Right lobe of liver (tissue), 6 donors: ENCODE data around the gene NPHS1. TPM values are rescaled to one million over a fixed set of nuclear protein-coding genes. Genes with fewer than 3 reads are reported as not detected.
"Not testable (repeated sequence)": the region's sequence is repeated elsewhere in the genome, so short reads cannot be mapped to it uniquely, and the experiment has no call there.

Experiments
- ATAC-seq, 4 donors: fragments of 200-7000 bp; cut with Tn5 transposase; one replicate each; pipeline ENCODE4 v1.9.1; 2020; ENCODE audit warnings: mild to moderate bottlenecking in 4 of 4, moderate library complexity in 4 of 4
- DNase-seq, 3 donors: peaks; one replicate each; pipeline ENCODE4 v3.0.0-alpha.2; 2020
- H3K27ac ChIP-seq, 3 donors: fragments of 200-600 bp; one replicate each; pipeline ENCODE4 v1.8.0; 2022
- H3K27me3 ChIP-seq, 2 donors: fragments of 200-600 bp; one replicate each; pipeline ENCODE4 v1.8.0; 2022
- H3K36me3 ChIP-seq, 4 donors: fragments of 200-600 bp; sonication (generic) in 1 of 4; one replicate each; pipeline versions ENCODE4 v1.5.1 to v1.8.0; 2017 to 2022; ENCODE audit warnings: control low read depth in 1 of 4
- H3K4me1 ChIP-seq, 4 donors: fragments of 200-600 bp; sonication (generic) in 1 of 4; one replicate each; pipeline versions ENCODE4 v1.5.1 to v1.8.0; 2017 to 2022; ENCODE audit warnings: control low read depth in 1 of 4
- H3K4me3 ChIP-seq, 3 donors: fragments of 200-600 bp; one replicate each; pipeline ENCODE4 v1.8.0; 2022
- H3K9me3 ChIP-seq, 4 donors: fragments of 200-600 bp; sonication (generic) in 1 of 4; one replicate each; pipeline versions ENCODE4 v1.5.1 to v1.8.0; 2017 to 2022; ENCODE audit warnings: control low read depth in 1 of 4
- CTCF ChIP-seq, 4 donors: fragments of 200-600 bp in 3 of 4; fragments of 450-650 bp in 1 of 4; IDR thresholded peaks; one replicate each; pipeline versions ENCODE4 v1.5.1 to v1.8.0; 2016 to 2022; ENCODE audit warnings: antibody characterized with exemption in 4 of 4, mild to moderate bottlenecking in 2 of 4
- POLR2A ChIP-seq: fragments of 450-650 bp; IDR thresholded peaks from one replicate; pipeline ENCODE4 v1.6.1; 2017; ENCODE audit warnings: antibody characterized with exemption, mild to moderate bottlenecking
- WGBS: methylation state at CpG from one replicate; pipeline ENCODE4 v1.1.6; 2018; ENCODE audit warnings: low coverage, low lambda C conversion rate; ENCODE audit not compliant: insufficient coverage; ENCODE audit errors: missing lambda C conversion rate; 5-methylcytosine and 5-hydroxymethylcytosine counted together
- intact Hi-C, 2 donors: fragments of 100-400 bp; cut with DNase I; formaldehyde crosslinking; loops; one replicate each; pipeline versions ENCODE4 v1.11.2 to v1.14.1; 2022
- total RNA-seq, 6 experiments: library from RNA; depleted of rRNA in 2 of 6; stranded (reverse); fragments of >200 nt in 2 of 6; fragmentation: NEBNext Ultra II Directional in 3 of 6; extraction: Animal tissue kit (Norgen Biotek cat#: 25700) in 3 of 6; gene quantifications; one replicate each; pipeline versions ENCODE4 v1.1.0 to v1.2.4, GENCODE V29; 2016 to 2023
- donor health status: DM: no; HTN: yes; CAD: no.
- donor health status: DM: no; HTN: no; CAD: no.
- donor health status: DM: no; HTN: no; CAD: no.
- donor health status: DM: no; HTN: yes; CAD: no.
- donor health status: DM: no; HTN: yes; CAD: no.

The NPHS1 gene
- total RNA-seq, 6 experiments from 2014 or later = not detected

GRCh38 chr19:35872180-35872579 lies 19.9 kb upstream of the NPHS1 start:
- Histone ChIP-seq H3K27me3 (peaks cover 0 to 18% of the 10 kb centered on the region in 2 donors), H3K36me3 (no peaks in the 10 kb centered on the region), H3K27ac (no peak overlapping the region), H3K9me3 (no peaks in the 10 kb centered on the region), H3K4me1 (peaks cover 0 to 14% (median 0%) of the 10 kb centered on the region in 4 donors), H3K4me3 (no peak overlapping the region)
- ATAC-seq = no peak
- no peak for DNase-seq
- WGBS = 68% methylated on average over 4 of the region's 5 CpGs
- intact Hi-C loops = no loop called here
- TF ChIP-seq POLR2A (no peak), CTCF (IDR thresholded peaks at IDR 0.05) (no peak)

GRCh38 chr19:35871611-35872010 lies 19.3 kb upstream of the NPHS1 start:
- no peaks in the 10 kb centered on the region for H3K36me3 ChIP-seq
- peaks cover 0 to 18% of the 10 kb centered on the region in 2 donors for H3K27me3 ChIP-seq
- 60% methylated on average over 3 of the region's 12 CpGs for WGBS
- peaks cover 0 to 14% (median 0%) of the 10 kb centered on the region in 4 donors for H3K4me1 ChIP-seq
- H3K4me3 ChIP-seq = no peak overlapping the region
- ATAC-seq (no peak), DNase-seq (no peak)
- TF ChIP-seq POLR2A = no peak
- no peak for TF ChIP-seq CTCF (IDR thresholded peaks at IDR 0.05)
- intact Hi-C loops = no loop called here
- H3K27ac ChIP-seq = no peak overlapping the region
- no peaks in the 10 kb centered on the region for H3K9me3 ChIP-seq

GRCh38 chr19:35870798-35871197 lies 18.5 kb upstream of the NPHS1 start:
- Histone ChIP-seq H3K27me3 (peaks cover 0 to 18% of the 10 kb centered on the region in 2 donors), H3K27ac (no peak overlapping the region), H3K4me1 (peaks cover 0 to 14% (median 0%) of the 10 kb centered on the region in 4 donors), H3K9me3 (no peaks in the 10 kb centered on the region), H3K36me3 (no peaks in the 10 kb centered on the region), H3K4me3 (no peak overlapping the region)
- ATAC-seq (no peak), DNase-seq (no peak)
- WGBS = 57% methylated on average over 1 of the region's 12 CpGs
- intact Hi-C loops = no loop called here
- TF ChIP-seq POLR2A = no peak
- no peak for TF ChIP-seq CTCF (IDR thresholded peaks at IDR 0.05)

GRCh38 chr19:35870124-35870736 lies 17.9 kb upstream of the NPHS1 start:
- ATAC-seq, H3K27ac ChIP-seq, H3K4me3 ChIP-seq, H3K9me3 ChIP-seq, H3K36me3 ChIP-seq, intact Hi-C loops, DNase-seq: not testable (repeated sequence)
- peaks cover 0 to 14% (median 0%) of the 10 kb centered on the region in 4 donors for H3K4me1 ChIP-seq
- WGBS = 26% methylated on average over 16 of the region's 26 CpGs
- peaks cover 0 to 18% of the 10 kb centered on the region in 2 donors for H3K27me3 ChIP-seq

GRCh38 chr19:35869327-35870123 lies 17.2 kb upstream of the NPHS1 start:
- Histone ChIP-seq H3K27ac (no peak overlapping the region), H3K27me3 (peaks cover 0 to 18% of the 10 kb centered on the region in 2 donors), H3K4me1 (peaks cover 0 to 14% (median 0%) of the 10 kb centered on the region in 4 donors), H3K4me3 (no peak overlapping the region), H3K36me3 (no peaks in the 10 kb centered on the region), H3K9me3 (no peaks in the 10 kb centered on the region)
- 4% methylated on average over 15 of the region's 51 CpGs for WGBS
- ATAC-seq (peak; percentile 6 to 56 (median 44)), DNase-seq (peak in 1 of 3 donors; percentile 41)
- intact Hi-C loops = no loop called here
- TF ChIP-seq CTCF (IDR thresholded peaks at IDR 0.05) = no peak
- no peak for TF ChIP-seq POLR2A
